ENCODE results near the gene PLXNA1.

The PLXNA1 gene

DNA sequence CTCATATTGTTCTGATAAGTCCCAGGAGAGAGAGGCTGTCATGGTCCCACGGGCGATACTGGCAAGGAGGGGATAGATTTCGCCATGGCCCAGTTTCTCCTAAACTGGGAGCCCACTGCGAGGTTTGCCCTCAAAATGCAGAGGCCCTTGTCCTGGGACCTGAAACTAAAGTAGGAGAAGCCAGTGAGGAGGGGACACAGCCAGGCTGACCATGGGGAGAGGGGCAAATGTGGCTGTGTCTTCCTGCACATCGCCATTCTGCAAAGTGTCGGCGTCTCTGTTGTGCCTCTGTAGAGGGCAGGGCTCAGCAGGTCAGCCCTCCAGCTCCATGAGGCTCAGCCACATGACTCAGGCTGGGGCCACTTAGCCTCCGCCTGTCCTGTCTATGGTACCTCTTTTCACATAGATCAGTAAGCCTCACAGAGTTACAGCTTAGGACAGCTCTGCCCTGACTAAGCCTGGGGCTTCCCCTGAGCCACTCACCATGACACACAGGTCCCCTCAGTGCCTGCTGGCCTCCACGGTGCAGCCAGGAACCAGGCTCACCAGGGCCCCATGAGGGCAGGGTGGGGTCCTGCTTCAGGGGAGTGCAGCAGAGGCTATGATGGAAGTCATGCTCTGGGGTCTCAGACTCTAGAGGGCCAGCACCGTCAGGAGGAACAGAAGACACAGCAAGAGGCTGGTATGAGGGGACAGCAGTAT lies 28.6 kb upstream of the PLXNA1 start:
- H3K36me3 ChIP-seq (ENCODE audit: control insufficient read depth, insufficient read depth, low read length), result no peaks in the 10 kb centered on the region
- no peaks in the 10 kb centered on the region for H3K9me3 ChIP-seq (ENCODE audit: control insufficient read depth, low read length)
- 89 to 91% methylated on average over 10 of the region's 10 CpGs for WGBS, 2 experiments (ENCODE audit: insufficient coverage in 2 of 2)
- H3K4me1 ChIP-seq (ENCODE audit: control insufficient read depth, insufficient read depth, low read length, poor library complexity, severe bottlenecking), result no peaks in the 10 kb centered on the region
- H3K4me3 ChIP-seq (ENCODE audit: extremely low read depth, insufficient read depth, low read length, poor library complexity, severe bottlenecking), result no peak overlapping the region
- no peak overlapping the region for H3K27ac ChIP-seq (ENCODE audit: low read depth, low read length, severe bottlenecking)

GRCh38 chr3:126955004-126955790 lies 27.7 kb upstream of the PLXNA1 start:
- Histone ChIP-seq H3K9me3 (ENCODE audit: control insufficient read depth, low read length) (no peaks in the 10 kb centered on the region), H3K4me3 (ENCODE audit: extremely low read depth, insufficient read depth, low read length, poor library complexity, severe bottlenecking) (no peak overlapping the region), H3K27ac (ENCODE audit: low read depth, low read length, severe bottlenecking) (no peak overlapping the region), H3K36me3 (ENCODE audit: control insufficient read depth, insufficient read depth, low read length) (no peaks in the 10 kb centered on the region), H3K4me1 (ENCODE audit: control insufficient read depth, insufficient read depth, low read length, poor library complexity, severe bottlenecking) (peaks cover under 1% of the 10 kb centered on the region)
- WGBS, 2 experiments (ENCODE audit: insufficient coverage in 2 of 2), result 84 to 94% methylated on average over 8 to 10 of the region's 15 CpGs

DNA sequence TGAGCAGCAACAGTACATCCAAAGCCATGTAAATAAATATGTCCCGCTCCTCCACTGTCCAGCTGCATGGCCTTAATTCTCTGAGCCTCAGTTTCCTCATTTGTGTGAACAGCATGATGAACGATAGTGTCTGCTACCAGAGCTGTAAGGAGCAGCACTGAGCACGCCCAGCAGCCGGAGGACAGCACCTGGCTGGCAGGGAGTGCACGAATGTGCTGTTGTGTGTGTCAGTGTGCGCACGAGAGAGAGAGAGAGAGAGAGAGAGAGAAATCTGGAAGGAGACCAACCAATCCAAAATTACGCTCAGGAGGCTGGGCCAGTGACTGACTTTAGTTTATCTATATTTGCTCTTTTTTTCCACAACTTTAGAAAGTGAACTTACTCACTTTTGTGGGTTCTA lies 26.6 kb upstream of the PLXNA1 start:
- 86 to 93% methylated on average over 5 of the region's 8 CpGs for WGBS, 2 experiments (ENCODE audit: insufficient coverage in 2 of 2)
- Histone ChIP-seq H3K9me3 (ENCODE audit: control insufficient read depth, low read length) (no peaks in the 10 kb centered on the region), H3K27ac (ENCODE audit: low read depth, low read length, severe bottlenecking) (no peak overlapping the region), H3K4me3 (ENCODE audit: extremely low read depth, insufficient read depth, low read length, poor library complexity, severe bottlenecking) (no peak overlapping the region), H3K36me3 (ENCODE audit: control insufficient read depth, insufficient read depth, low read length) (no peaks in the 10 kb centered on the region), H3K4me1 (ENCODE audit: control insufficient read depth, insufficient read depth, low read length, poor library complexity, severe bottlenecking) (peaks cover 6% of the 10 kb centered on the region)

GRCh38 chr3:126956866-126957650 lies 25.9 kb upstream of the PLXNA1 start:
- Histone ChIP-seq H3K36me3 (ENCODE audit: control insufficient read depth, insufficient read depth, low read length) (no peaks in the 10 kb centered on the region), H3K27ac (ENCODE audit: low read depth, low read length, severe bottlenecking) (no peak overlapping the region), H3K4me1 (ENCODE audit: control insufficient read depth, insufficient read depth, low read length, poor library complexity, severe bottlenecking) (peaks cover 6% of the 10 kb centered on the region), H3K9me3 (ENCODE audit: control insufficient read depth, low read length) (no peaks in the 10 kb centered on the region), H3K4me3 (ENCODE audit: extremely low read depth, insufficient read depth, low read length, poor library complexity, severe bottlenecking) (no peak overlapping the region)
- 86 to 90% methylated on average over 19 to 22 of the region's 23 CpGs for WGBS, 2 experiments (ENCODE audit: insufficient coverage in 2 of 2)

- Histone ChIP-seq H3K36me3 (ENCODE audit: control insufficient read depth, insufficient read depth, low read length) (no peaks in the 10 kb centered on the region), H3K4me1 (ENCODE audit: control insufficient read depth, insufficient read depth, low read length, poor library complexity, severe bottlenecking) (peaks cover 6% of the 10 kb centered on the region), H3K4me3 (ENCODE audit: extremely low read depth, insufficient read depth, low read length, poor library complexity, severe bottlenecking) (no peak overlapping the region), H3K27ac (ENCODE audit: low read depth, low read length, severe bottlenecking) (no peak overlapping the region), H3K9me3 (ENCODE audit: control insufficient read depth, low read length) (no peaks in the 10 kb centered on the region)
- WGBS, 2 experiments (ENCODE audit: insufficient coverage in 2 of 2), result 95 to 96% methylated on average over 10 to 14 of the region's 14 CpGs
These were observed 24.9 kb upstream of the PLXNA1 start for GRCh38 chr3:126957776-126958637.

- Histone ChIP-seq H3K4me3 (ENCODE audit: extremely low read depth, insufficient read depth, low read length, poor library complexity, severe bottlenecking) (no peak overlapping the region), H3K27ac (ENCODE audit: low read depth, low read length, severe bottlenecking) (no peak overlapping the region), H3K36me3 (ENCODE audit: control insufficient read depth, insufficient read depth, low read length) (no peaks in the 10 kb centered on the region), H3K9me3 (ENCODE audit: control insufficient read depth, low read length) (no peaks in the 10 kb centered on the region), H3K4me1 (ENCODE audit: control insufficient read depth, insufficient read depth, low read length, poor library complexity, severe bottlenecking) (peaks cover 6% of the 10 kb centered on the region)
- whole genome bisulfite sequencing, 2 experiments (ENCODE audit: insufficient coverage in 2 of 2), result 73 to 85% methylated on average over 3 to 10 of the region's 10 CpGs
These were observed 24.3 kb upstream of the PLXNA1 start for GRCh38 chr3:126958638-126959085.

- Histone ChIP-seq H3K4me3 (ENCODE audit: extremely low read depth, insufficient read depth, low read length, poor library complexity, severe bottlenecking) (no peak overlapping the region), H3K4me1 (ENCODE audit: control insufficient read depth, insufficient read depth, low read length, poor library complexity, severe bottlenecking) (peaks cover 6% of the 10 kb centered on the region), H3K27ac (ENCODE audit: low read depth, low read length, severe bottlenecking) (no peak overlapping the region), H3K36me3 (ENCODE audit: control insufficient read depth, insufficient read depth, low read length) (no peaks in the 10 kb centered on the region), H3K9me3 (ENCODE audit: control insufficient read depth, low read length) (no peaks in the 10 kb centered on the region)
- WGBS, 2 experiments (ENCODE audit: insufficient coverage in 2 of 2), result 84 to 85% methylated on average over 9 to 10 of the region's 10 CpGs
These were observed 23.6 kb upstream of the PLXNA1 start for GRCh38 chr3:126959136-126959920.

DNA sequence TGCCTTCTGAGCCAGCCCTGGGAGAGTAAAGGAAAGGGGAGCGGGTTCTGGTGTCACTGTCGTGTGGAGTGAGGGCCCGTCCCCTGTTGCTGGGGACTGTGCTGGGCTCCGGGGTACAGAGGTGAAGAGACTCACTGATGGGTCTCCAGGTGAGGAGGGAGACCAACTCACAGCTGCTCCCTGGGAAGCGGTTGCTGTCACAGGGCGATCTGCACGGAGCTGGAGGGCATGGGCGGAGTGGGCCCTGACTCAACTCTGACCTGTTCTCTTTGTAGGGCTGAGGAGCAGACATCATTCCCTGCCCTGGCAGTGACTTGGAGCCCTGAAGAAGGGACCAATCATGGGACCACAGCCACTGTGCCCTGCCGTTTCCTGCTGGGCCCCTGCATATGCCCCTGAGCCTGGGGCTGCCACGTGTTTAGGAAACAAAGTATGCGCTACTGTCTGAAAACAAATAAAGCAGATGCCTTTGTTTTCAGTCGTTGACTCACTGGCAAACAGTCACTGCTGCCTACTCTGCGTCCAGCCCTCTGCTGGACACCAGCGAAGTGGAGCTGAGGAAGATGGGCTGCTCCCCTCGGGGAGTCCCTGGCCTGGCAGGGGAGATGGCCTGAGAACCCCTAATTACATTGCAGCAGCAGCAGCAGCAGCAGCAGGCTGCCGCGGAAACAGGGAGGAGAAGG lies 22.9 kb upstream of the PLXNA1 start:
- H3K36me3 ChIP-seq (ENCODE audit: control insufficient read depth, insufficient read depth, low read length), result no peaks in the 10 kb centered on the region
- WGBS, 2 experiments (ENCODE audit: insufficient coverage in 2 of 2), result 54 to 60% methylated on average over 13 to 16 of the region's 17 CpGs
- no peak overlapping the region for H3K4me3 ChIP-seq (ENCODE audit: extremely low read depth, insufficient read depth, low read length, poor library complexity, severe bottlenecking)
- no peaks in the 10 kb centered on the region for H3K9me3 ChIP-seq (ENCODE audit: control insufficient read depth, low read length)
- H3K4me1 ChIP-seq (ENCODE audit: control insufficient read depth, insufficient read depth, low read length, poor library complexity, severe bottlenecking), result peaks cover 6% of the 10 kb centered on the region
- H3K27ac ChIP-seq (ENCODE audit: low read depth, low read length, severe bottlenecking), result no peak overlapping the region

- H3K27ac ChIP-seq (ENCODE audit: low read depth, low read length, severe bottlenecking), result no peak overlapping the region
- no peaks in the 10 kb centered on the region for H3K36me3 ChIP-seq (ENCODE audit: control insufficient read depth, insufficient read depth, low read length)
- no peaks in the 10 kb centered on the region for H3K9me3 ChIP-seq (ENCODE audit: control insufficient read depth, low read length)
- peaks cover 6% of the 10 kb centered on the region for H3K4me1 ChIP-seq (ENCODE audit: control insufficient read depth, insufficient read depth, low read length, poor library complexity, severe bottlenecking)
- H3K4me3 ChIP-seq (ENCODE audit: extremely low read depth, insufficient read depth, low read length, poor library complexity, severe bottlenecking), result no peak overlapping the region
- WGBS, 2 experiments (ENCODE audit: insufficient coverage in 2 of 2), result 88% methylated on average over 15 to 17 of the region's 17 CpGs
These were observed 22.3 kb upstream of the PLXNA1 start for GRCh38 chr3:126960604-126960995.
